Hematopoietic multipotent progenitor cell treated with erythropoietin and hydrocortisone succinate and interleukin-3 and kit ligand, for 6 days (in vitro differentiated cells): ENCODE measurements around the gene SH3PXD2A.
A peak's percentile ranks its signal among the peaks of the same experiment; 100 is the strongest.

Source experiments
- DNase-seq: peaks from one replicate; pipeline ENCODE4 v3.0.0-alpha.2; 2015

The SH3PXD2A gene, protein sequence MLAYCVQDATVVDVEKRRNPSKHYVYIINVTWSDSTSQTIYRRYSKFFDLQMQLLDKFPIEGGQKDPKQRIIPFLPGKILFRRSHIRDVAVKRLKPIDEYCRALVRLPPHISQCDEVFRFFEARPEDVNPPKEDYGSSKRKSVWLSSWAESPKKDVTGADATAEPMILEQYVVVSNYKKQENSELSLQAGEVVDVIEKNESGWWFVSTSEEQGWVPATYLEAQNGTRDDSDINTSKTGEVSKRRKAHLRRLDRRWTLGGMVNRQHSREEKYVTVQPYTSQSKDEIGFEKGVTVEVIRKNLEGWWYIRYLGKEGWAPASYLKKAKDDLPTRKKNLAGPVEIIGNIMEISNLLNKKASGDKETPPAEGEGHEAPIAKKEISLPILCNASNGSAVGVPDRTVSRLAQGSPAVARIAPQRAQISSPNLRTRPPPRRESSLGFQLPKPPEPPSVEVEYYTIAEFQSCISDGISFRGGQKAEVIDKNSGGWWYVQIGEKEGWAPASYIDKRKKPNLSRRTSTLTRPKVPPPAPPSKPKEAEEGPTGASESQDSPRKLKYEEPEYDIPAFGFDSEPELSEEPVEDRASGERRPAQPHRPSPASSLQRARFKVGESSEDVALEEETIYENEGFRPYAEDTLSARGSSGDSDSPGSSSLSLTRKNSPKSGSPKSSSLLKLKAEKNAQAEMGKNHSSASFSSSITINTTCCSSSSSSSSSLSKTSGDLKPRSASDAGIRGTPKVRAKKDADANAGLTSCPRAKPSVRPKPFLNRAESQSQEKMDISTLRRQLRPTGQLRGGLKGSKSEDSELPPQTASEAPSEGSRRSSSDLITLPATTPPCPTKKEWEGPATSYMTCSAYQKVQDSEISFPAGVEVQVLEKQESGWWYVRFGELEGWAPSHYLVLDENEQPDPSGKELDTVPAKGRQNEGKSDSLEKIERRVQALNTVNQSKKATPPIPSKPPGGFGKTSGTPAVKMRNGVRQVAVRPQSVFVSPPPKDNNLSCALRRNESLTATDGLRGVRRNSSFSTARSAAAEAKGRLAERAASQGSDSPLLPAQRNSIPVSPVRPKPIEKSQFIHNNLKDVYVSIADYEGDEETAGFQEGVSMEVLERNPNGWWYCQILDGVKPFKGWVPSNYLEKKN

GRCh38 chr10:103855424-103855823 lies at the start of gene SH3PXD2A:
Gene SH3PXD2A (minus strand): TSS chr10:103855576. CDS start chr10:103855266, 310 bp downstream.
- no peak for DNase-seq

- no peak for DNase-seq
Observed at GRCh38 chr10:103901299-103901698, 45.9 kb upstream of the SH3PXD2A start.

GRCh38 chr10:103899312-103899711 lies 43.9 kb upstream of the SH3PXD2A start:
- no peak for DNase-seq

DNA sequence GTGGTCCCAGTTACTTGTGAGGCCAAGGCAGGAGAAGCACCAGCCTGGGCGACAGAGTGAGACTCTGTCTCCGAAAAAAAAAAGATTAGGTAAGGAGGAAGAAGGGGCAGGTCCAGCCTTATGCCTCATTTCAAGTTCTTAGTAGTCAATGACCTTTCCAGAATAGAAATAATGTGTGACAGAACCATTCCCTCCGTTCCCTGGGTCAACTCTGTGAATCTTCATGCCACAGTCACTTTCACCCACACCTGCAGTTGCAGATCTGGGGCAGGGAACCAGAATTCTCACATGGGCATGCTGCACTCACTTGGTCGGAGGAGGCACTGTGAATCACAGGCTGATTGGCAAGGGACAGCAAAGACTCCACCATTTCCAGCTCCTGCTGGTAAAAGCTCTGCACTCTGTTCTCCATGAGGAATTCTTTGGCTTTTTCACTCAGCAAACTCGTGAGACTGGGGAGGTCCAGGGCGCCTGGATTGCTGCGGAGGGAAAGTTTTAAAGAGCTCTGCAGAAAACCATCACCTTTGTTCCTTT lies 41.9 kb upstream of the SH3PXD2A start:
- no peak for DNase-seq

GRCh38 chr10:103896225-103896624 lies 40.8 kb upstream of the SH3PXD2A start:
- no peak for DNase-seq

GRCh38 chr10:103895411-103896186 lies 40.2 kb upstream of the SH3PXD2A start:
- no peak for DNase-seq

GRCh38 chr10:103894441-103894864 lies 39.1 kb upstream of the SH3PXD2A start:
- DNase-seq, result no peak

- DNase-seq, result no peak
Observed at GRCh38 chr10:103893817-103894216, 38.4 kb upstream of the SH3PXD2A start.

- no peak for DNase-seq
Observed at GRCh38 chr10:103892181-103892580, 36.8 kb upstream of the SH3PXD2A start.

GRCh38 chr10:103890688-103891087 lies 35.3 kb upstream of the SH3PXD2A start:
- DNase-seq, result no peak

DNA sequence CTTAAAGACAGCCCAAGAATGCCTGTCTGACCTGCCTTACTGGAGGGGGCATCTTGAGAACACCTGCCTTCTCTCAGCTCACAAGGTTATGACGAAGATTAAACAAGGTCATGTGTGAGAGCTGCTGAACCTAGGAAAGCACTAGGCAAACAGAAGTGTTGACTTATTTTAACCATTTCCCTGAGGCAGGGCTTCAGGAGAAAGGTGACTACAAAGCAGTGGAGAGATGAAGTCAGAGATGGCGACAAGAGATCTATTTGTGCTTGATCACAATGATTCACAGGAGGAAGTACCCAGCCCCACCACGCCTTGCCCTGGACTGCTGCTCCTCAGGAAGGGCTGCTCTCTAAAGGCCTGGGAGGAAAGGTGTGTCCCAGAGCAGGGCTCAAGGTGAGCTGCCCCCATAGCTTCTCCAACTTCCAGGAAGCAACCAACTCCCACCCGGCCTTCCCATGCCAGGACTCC lies 34.9 kb upstream of the SH3PXD2A start:
- no peak for DNase-seq

- no peak for DNase-seq
Observed at GRCh38 chr10:103889121-103889720, 33.8 kb upstream of the SH3PXD2A start.

GRCh38 chr10:103888113-103888841 lies 32.9 kb upstream of the SH3PXD2A start:
- peak; percentile 82 for DNase-seq

GRCh38 chr10:103885617-103886016 lies 30.2 kb upstream of the SH3PXD2A start:
- no peak for DNase-seq

DNA sequence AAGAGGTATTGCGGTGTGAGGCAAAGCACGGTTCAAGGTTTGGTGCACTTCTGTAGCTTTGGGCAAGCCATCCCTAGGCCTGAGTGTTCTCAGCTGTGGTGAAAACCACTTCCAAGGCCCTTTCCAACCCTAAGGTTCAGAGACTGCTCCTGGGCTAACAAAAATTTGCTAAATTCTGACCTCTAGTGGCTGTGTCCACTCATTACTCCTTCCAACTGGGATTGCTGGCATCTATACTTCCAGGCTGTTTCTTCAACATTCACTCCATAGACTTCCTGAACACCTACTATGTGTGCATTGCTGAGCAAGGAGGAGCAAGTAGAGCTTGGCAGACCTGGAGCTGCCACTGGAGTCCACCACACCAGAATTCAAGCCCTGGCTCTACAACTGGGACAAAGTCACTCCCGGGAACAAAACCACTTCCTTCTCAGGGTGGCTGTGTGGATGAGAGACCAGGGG lies 29.3 kb upstream of the SH3PXD2A start:
- DNase-seq, result peak; percentile 77

- DNase-seq, result no peak
Observed at GRCh38 chr10:103882285-103883007, 27.1 kb upstream of the SH3PXD2A start.

DNA sequence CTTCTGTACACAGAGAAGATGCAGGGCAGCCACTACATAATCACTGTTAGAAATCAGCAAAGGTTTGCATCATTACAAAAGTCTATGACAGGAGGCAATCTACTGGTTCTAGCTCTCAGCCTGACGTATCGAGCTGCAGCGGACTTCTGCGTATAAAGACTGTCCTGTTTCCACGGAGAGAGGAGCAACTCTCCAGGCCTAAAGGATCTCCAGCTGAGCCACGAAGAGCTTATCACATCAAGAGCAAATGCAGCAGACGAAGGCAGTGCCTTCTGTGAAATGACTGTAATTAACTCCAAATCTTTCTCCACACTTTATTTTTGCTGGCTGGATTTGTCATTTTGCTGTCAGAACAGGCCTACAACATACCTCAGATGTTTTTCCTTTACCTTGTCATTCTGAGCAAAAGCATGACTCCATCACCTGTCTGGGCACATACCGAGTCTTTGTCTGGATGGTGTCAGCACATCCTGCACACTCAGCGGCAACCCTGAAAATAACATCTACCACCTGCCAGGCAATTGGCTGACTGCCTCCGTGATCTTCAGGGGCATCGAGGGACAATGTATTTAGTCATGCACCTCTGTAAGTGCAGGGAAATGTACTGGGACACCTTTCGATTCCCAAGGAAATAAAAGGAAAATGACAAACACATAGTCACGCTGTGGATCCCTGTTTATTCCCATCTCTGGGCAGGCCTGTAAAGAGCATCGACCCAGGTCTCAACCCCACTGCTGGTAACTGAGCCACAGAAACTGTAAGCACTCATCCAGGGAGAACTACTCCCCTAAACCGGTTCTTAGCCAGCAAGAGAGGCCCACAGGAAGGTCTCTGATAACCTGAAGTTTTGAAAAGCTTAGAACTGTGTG lies 26.3 kb upstream of the SH3PXD2A start:
- no peak for DNase-seq

GRCh38 chr10:103879831-103880230 lies 24.5 kb upstream of the SH3PXD2A start:
- no peak for DNase-seq

- DNase-seq, result no peak
Observed at GRCh38 chr10:103879409-103879808, 24.0 kb upstream of the SH3PXD2A start.
